Daoy (cell line): ENCODE results near the gene RNH1. TPM values are rescaled to one million over a fixed set of nuclear protein-coding genes. Genes with fewer than 3 reads are reported as not detected.

Experiments
- DNase-seq: peaks from one replicate; pipeline ENCODE4 v3.0.0-alpha.2; 2015; ENCODE audit warnings: low read depth
- total RNA-seq: library from RNA; depleted of rRNA; stranded (reverse); fragments of >200 nt; shearing (Covaris generic); gene quantifications from 2 replicates; pipeline ENCODE4 v1.2.3, GENCODE V29; 2014

RNH1 gene
- total RNA-seq, 1 experiment from 2014 or later, result 165 TPM

DNA sequence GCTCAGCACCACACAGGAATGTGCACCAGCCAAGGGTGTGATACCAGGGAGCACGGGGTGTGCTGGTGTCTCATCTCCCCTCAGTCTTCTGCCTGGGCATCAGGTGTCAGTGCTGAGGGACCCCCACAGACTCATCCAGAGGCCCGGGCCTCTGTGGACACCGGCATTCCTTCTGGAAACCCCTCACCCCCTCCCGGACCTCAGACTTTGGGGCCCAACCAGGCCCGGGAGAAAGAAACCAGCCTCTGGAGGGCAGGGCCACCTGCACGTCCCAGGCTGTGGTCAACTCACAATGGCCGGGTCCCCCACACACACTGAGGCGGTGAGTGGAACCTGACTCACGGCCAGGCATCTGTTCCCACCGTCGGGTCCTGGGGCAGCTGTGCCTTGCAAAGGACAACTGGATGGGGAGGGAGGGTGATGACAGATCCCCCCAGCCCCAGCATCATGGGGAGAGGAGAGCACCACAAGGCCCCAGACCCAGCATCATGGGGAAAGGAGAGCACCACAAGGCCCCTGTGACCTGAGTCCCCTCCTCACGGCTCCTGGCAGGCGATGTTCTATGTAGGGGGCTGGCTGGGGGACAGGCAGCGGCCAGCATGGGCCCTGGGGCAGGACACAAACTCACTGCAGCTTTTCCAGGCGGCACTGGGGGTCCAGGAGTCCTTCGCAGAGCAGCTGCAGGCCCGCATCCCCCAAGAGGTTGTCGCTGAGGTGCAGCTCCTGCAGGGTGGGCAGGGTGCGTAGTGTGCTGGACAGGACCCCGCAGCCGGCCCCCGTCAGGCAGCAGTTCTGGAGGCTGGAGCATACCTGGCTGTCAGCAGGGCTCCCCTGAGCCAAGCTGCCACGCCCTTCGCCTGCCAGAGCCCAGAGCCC lies 7.6 kb downstream of the RNH1 start:
- no peak for DNase-seq

DNA sequence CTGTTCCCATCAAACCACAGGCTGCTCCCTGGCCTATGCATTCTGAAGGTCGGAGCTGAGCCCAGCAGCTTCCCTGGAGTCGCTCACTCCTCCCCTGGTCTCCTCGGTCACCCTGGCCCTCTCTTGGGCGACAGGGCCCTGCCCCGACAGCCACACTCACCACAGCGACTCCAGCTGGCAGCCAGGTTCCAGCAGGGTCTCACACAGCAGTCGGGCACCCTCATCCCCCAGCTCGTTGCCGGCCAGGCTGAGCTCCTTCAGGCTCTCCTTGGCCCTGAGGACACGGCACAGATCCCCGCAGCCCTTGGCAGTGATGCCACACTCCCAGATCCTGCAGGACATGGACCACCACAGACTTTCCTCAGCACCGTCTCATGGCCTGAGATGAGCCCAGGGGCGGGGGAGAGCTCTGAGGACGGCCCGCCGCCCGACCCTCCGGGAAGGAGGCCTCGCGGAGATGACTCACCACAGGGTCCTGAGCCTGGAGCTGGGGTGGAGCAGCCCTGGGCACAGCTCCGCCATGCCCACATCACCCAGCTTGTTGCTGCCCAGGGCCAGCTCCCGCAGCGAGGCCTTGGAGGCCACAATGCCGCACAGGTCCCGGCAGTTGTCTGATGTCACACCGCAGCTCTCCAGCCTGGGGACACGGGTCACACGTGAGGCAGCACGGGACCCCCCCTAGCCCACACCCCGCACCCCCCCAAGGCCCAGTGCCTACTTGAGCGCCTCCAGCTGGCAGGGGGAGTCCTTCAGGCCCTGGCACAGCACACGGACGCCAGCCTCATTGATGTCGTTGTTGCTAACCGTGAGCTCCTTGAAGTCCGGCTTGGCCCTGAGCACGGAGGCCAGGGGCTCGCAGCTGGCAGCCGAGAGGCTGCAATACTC lies 8.5 kb downstream of the RNH1 start:
- no peak for DNase-seq

DNA sequence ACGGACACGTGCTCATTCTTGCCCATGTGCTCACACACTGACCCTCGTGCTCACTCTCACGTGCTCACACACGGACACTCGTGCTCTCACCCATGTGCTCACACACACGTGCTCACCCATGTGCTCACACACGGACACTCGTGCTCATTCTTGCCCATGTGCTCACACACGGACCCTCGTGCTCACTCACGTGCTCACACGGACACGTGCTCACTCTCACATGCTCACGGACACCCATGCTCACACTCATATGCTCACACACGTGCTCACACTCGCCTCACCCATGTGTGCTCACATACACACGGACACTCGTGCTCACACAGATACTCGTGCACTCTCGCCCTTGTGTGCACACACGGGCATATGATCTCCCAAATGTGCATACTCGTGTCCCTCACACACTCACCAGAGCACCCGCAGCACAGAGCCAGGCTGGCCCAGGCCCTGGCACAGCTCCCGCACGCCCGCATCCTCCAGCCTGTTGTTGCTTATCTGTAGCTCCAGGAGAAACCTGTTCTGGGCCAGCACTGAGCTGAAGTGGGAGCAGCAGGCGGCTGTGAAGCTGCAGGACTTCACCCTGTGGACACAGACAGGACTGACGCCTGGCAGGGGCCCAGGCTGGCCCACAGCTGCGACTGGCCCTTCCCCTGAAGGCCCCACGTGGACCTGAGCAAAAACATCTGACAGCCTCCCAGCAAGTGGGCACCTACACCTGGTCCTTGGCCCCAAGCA lies 9.3 kb downstream of the RNH1 start:
- DNase-seq, result no peak

DNA sequence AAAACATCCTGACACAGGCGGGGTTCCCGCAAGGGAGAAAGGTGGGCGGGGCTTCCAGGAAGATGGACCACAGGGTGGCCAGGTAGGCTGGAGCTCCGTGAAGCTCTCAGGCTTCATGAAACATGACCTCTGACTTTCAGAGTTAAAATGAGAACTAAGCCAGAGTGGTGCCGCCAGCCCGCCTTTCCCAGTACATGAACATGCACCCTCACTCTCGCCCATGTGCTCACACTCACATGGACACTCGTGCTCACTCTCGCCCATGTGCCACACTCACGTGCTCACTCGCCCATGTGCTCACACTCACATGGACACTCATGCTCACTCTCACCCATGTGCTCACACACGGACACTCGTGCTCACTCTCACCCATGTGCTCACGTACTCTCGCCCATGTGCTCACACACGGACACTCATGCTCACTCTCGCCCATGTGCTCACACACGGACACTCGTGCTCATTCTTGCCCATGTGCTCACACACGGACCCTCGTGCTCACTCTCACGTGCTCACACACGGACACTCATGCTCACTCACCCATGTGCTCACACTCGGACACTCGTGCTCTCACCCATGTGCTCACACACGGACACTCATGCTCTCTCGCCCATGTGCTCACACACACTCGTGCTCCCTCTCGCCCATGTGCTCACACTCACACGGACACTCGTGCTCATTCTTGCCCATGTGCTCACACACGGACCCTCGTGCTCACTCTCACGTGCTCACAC lies 10.0 kb downstream of the RNH1 start:
- no peak for DNase-seq

DNA sequence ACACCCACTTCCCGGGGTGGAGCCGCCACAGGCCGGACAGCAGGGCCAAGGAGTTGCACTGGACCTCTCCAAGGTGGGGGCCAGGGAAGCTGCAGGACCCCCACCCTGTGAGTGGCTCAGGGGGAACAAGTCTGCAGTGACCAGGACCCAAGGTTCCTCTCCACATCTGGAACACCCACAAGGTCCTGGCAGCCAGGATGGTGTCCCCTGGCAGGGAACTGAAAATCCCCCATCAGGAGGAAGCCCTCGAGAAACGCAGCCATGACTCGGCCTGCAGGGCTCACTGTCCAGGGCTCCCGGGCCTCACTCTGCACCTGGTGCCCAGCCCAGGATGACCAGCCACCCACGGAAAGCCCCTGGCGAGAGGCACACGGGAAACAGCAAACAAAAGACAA lies 11.5 kb downstream of the RNH1 start:
- DNase-seq, result no peak

DNA sequence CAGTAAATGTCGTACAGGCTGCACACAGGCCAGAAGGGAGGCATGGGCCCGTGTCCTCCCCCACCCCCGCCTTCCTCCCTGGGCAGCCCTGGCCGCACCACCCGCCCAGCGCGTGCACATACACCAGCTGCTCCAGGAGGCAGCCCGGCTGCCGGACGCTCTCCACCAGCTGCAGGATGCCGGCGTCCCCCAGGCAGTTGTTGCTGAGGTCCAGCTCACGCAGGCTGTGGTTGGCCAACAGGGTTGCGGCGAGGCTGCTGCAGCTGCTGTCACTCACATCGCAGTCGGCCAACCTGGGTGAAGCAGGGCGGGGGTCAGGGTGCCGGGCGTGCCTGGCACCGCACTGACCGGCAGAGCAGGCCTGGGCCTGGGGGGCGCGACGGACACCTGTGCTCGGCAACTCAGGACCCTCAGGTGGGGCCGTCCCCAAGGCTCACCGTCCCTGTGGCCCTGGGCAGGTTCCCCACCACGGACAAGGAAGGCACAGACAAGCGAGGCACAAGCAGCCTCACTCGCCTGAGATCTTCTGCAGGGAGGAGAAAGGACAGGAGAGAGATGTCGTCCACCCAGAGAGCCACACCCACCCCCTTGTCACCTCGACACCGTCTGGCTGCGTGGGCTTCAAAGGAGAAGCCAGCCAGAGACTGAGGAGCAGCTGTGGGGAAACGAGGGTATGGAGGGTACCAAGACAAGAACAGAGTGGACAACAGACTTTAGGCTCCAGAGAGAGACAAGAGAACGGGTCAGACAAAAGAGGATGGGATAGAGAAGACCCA lies 12.1 kb downstream of the RNH1 start:
- DNase-seq, result no peak

DNA sequence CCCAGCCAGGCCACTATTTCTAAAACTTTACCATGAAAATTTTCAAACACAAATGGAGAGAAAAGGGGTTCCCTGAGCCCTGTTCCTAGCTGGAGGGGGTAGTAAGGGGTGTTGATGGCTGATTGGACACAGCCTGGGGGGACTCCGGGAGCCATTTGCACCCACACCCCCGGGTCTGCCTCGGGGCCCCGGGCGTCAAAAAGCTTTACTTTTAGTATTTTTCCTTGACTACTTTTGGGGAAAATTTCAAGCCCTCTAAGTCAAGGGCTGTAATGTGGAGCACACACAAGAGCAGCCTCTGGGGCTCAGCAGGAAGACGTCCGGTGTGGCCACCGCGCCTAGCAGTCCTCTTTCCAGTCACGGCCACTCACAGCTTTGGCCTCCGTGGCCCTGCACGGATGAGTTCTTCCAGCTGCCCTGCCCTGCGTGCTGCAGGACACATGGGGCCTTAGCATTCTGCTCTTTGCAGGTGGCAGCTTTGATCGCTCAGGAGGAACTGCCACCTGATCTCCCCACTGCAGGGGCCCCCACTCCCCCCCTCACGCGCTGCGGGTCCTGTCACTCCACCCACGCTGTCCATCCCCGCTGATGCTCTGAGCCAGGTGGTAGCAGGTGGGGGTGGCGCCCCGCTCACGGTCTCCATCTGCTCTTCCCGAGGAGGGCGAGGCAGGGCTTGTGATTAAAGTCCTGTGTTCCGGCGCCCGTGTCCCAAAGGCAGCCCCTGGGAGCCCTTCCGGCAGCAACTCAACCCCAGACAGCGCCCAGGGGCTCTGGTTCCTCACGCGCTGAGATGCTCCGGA lies 14.4 kb downstream of the RNH1 start:
- DNase-seq, result no peak

GRCh38 chr11:491358-491757 lies 15.7 kb downstream of the RNH1 start:
- DNase-seq, result no peak

DNA sequence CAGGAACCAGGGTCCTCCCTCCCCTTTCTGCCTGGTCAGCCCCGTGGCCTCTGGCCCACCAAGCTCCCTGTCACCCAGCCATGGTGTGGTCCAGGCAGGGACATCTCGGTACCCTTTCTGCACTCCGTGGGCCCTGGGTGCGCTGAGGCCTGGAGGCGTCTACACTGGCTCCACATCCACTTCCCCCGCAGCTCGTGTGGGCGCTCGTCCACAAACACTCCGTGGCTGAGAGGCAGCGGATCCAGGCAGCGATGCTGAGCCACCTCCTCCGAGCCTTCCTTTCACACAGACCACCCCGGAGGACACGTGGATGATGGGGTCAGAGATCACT lies 16.1 kb downstream of the RNH1 start:
- DNase-seq, result no peak

- DNase-seq, result no peak
These were observed 16.7 kb downstream of the RNH1 start for GRCh38 chr11:490186-490929.

- DNase-seq, result no peak
These were observed 17.3 kb downstream of the RNH1 start for GRCh38 chr11:489610-490185.

GRCh38 chr11:488992-489391 lies 18.1 kb downstream of the RNH1 start:
- DNase-seq, result no peak

- DNase-seq, result no peak
These were observed 18.5 kb downstream of the RNH1 start for GRCh38 chr11:488579-488978.

- DNase-seq, result no peak
These were observed 19.0 kb downstream of the RNH1 start for GRCh38 chr11:488062-488461.

DNA sequence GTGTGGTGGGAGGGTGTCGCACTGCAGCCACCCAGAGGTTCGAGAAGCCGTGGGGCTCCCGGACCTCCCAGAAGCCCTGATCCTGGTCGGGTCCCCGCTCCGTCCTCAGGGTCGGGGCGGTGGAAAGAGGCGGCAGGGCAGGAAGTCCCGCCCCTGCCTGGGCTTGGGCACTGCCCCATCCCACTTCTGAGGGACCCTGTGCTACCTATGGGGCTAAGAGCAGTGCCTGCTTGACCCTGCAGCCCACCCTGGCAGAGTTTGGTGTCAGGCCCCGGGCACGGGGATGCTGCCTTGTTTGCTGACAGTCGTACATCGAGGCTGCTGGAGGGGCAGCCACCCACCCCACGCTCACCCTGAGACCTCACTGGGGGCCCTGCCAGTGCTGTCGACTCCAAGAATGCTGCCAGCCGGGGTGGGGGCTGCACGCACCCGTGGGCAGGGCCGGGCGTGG lies 19.4 kb downstream of the RNH1 start:
- no peak for DNase-seq

DNA sequence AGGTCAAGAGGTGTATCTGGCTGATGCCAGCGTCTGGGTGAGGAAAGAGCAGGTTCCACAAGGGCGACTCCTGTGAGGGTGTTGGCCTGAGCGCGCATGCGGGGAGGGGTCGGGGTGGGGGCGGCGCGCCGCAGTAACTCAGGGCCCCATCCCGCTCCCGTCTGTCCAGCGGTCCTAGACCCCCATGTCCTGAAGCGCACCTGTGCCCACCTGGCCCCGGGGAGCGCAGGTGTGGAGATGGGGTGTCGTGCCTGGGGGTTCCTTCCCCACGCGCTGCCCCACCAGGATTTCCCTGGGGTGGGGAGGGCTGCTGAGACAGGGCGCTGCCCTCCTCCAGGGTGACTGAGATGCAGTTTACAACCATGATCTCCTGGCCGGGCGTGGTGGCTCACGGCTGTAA lies 20.9 kb downstream of the RNH1 start:
- no peak for DNase-seq

DNA sequence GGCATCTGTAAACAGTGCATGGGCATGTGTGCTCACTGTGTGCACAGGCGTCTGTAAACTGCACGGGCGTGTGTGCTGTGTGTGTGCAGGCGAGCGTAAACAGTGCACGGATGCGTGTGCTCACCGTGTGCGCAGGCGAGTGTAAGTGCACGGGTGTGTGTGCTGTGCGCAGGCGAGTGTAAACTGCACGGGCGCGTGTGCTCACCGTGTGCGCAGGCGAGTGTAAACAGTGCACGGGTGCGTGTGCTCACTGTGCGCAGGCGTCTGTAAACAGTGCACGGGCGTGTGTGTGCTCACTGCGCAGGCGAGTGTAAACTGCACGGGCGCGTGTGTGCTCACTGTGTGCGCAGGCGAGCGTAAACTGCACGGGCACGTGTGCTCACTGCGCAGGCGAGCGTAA lies 22.4 kb downstream of the RNH1 start:
- no peak for DNase-seq

DNA sequence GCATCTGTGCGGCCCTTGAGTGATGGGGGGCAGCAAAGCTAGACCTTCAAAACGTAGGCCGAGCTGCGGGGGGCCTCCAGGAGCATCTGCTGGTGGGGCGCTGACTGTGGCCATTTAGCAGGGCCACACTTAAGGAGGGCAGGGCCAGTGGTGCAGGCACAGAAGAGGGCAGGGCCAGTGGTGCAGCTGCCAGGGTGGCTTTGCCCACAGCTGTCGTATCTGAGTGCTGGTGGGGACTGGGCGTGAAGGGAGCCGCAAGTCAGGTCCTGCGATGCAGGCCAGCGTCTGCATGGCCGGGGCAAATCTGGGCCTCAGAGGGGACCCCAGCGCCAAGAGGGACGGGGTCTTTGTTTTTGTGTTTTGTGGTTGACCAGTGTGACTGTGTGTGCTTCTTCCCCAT lies 27.7 kb downstream of the RNH1 start:
- no peak for DNase-seq
